SU-DHL-6 (cell line): Measurements from ENCODE around the gene FOXRED1.

Experiments used
- H2AFZ ChIP-seq: fragments of 200-600 bp; sonication (generic); 2 replicates; pipeline ENCODE4 v1.6.1; 2014; ENCODE audit warnings: low read depth, mild to moderate bottlenecking, moderate library complexity, mixed read lengths, antibody characterized with exemption, low read length; ENCODE audit not compliant: severe bottlenecking
- H3F3A ChIP-seq: fragments of 200-600 bp; shearing (Covaris generic); 2 replicates; pipeline ENCODE4 v1.6.0; 2016; ENCODE audit warnings: antibody characterized with exemption, mild to moderate bottlenecking; ENCODE audit not compliant: insufficient read depth
- H3K27ac ChIP-seq: fragments of 200-600 bp; sonication (generic); 2 replicates; pipeline ENCODE4 v1.5.1; 2016; ENCODE audit warnings: low read depth, mild to moderate bottlenecking, low read length, moderate library complexity, mixed read lengths
- H3K27me3 ChIP-seq: fragments of 200-600 bp; sonication (generic), shearing (Covaris generic); 2 replicates; pipeline ENCODE4 v1.6.0; 2014; ENCODE audit warnings: mild to moderate bottlenecking, low read length
- H3K36me3 ChIP-seq: fragments of 200-600 bp; sonication (generic); 2 replicates; pipeline ENCODE4 v1.6.1; 2014; ENCODE audit warnings: mild to moderate bottlenecking, low read length, mixed read lengths
- H3K4me2 ChIP-seq: fragments of 300-600, 200-600 bp; shearing (Covaris generic), sonication (generic); 2 replicates; pipeline ENCODE4 v1.6.0; 2014; ENCODE audit warnings: low read length, low read depth, mild to moderate bottlenecking; ENCODE audit not compliant: poor library complexity, severe bottlenecking
- H3K4me3 ChIP-seq: fragments of 200-600 bp; sonication (generic); 2 replicates; pipeline ENCODE4 v1.5.1; 2014; ENCODE audit warnings: antibody characterized with exemption, low read length, mild to moderate bottlenecking, mixed read lengths; ENCODE audit not compliant: insufficient read depth, poor library complexity, severe bottlenecking
- H3K79me2 ChIP-seq: fragments of 200-600 bp; sonication (generic); 2 replicates; pipeline ENCODE4 v1.6.1; 2014; ENCODE audit warnings: mild to moderate bottlenecking, low read length, moderate library complexity; ENCODE audit not compliant: insufficient read depth
- H3K9ac ChIP-seq: fragments of 200-600 bp; sonication (generic); 2 replicates; pipeline ENCODE4 v1.7.0; 2014; ENCODE audit warnings: mild to moderate bottlenecking, low read length
- H3K9me2 ChIP-seq: fragments of 200-600 bp; sonication (generic); replicated peaks from 2 replicates; pipeline ENCODE4 v1.6.1; 2014; ENCODE audit warnings: low read length; ENCODE audit not compliant: insufficient read depth
- H3K9me3 ChIP-seq: fragments of 200-600 bp; sonication (generic); 2 replicates; pipeline ENCODE4 v1.6.1; 2014; ENCODE audit warnings: low read length, mixed read lengths; ENCODE audit not compliant: insufficient read depth
- H4K20me1 ChIP-seq: fragments of 200-600 bp; sonication (generic); 2 replicates; pipeline ENCODE4 v1.6.1; 2014; ENCODE audit warnings: low read depth, mild to moderate bottlenecking, antibody characterized with exemption, low read length, moderate library complexity, mixed read lengths
- EZH2phosphoT487 ChIP-seq: fragments of 200-600 bp; sonication (generic), shearing (Covaris generic); conservative IDR thresholded peaks from 2 replicates; pipeline ENCODE4 v1.6.1; 2018; ENCODE audit warnings: mild to moderate bottlenecking, antibody characterized with exemption, low read length, moderate library complexity, mixed read lengths
- TF ChIP-seq, protein P1 (sequence below): fragments of 200-600 bp; sonication (generic); IDR thresholded peaks from one replicate; pipeline ENCODE4 v1.5.1; 2017; ENCODE audit warnings: antibody characterized with exemption, mild to moderate bottlenecking, low read length, moderate library complexity; ENCODE audit not compliant: insufficient read depth, poor library complexity, severe bottlenecking

The FOXRED1 gene

GRCh38 chr11:126282361-126282735 is 13.4 kb downstream of the FOXRED1 start:
- H3K9me2 ChIP-seq: no peaks in the 10 kb centered on the region
- no peaks in the 10 kb centered on the region for H4K20me1 ChIP-seq
- H3K36me3 ChIP-seq: no peaks in the 10 kb centered on the region
- H3K27me3 ChIP-seq: no peaks in the 10 kb centered on the region
- peak overlapping the region; percentile 70 for H3K4me3 ChIP-seq
- peak overlapping the region; percentile 68 for H3K4me2 ChIP-seq
- H3K9me3 ChIP-seq: no peaks in the 10 kb centered on the region
- H3K27ac ChIP-seq: no peak overlapping the region
- TF ChIP-seq, protein P1, sequence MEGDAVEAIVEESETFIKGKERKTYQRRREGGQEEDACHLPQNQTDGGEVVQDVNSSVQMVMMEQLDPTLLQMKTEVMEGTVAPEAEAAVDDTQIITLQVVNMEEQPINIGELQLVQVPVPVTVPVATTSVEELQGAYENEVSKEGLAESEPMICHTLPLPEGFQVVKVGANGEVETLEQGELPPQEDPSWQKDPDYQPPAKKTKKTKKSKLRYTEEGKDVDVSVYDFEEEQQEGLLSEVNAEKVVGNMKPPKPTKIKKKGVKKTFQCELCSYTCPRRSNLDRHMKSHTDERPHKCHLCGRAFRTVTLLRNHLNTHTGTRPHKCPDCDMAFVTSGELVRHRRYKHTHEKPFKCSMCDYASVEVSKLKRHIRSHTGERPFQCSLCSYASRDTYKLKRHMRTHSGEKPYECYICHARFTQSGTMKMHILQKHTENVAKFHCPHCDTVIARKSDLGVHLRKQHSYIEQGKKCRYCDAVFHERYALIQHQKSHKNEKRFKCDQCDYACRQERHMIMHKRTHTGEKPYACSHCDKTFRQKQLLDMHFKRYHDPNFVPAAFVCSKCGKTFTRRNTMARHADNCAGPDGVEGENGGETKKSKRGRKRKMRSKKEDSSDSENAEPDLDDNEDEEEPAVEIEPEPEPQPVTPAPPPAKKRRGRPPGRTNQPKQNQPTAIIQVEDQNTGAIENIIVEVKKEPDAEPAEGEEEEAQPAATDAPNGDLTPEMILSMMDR: no peak
- TF ChIP-seq EZH2phosphoT487: no peak
- no peaks in the 10 kb centered on the region for H3F3A ChIP-seq
- H3K79me2 ChIP-seq: no peaks in the 10 kb centered on the region
- H3K9ac ChIP-seq: peak overlapping the region; percentile 76
- peak overlapping the region; percentile 89 for H2AFZ ChIP-seq

DNA sequence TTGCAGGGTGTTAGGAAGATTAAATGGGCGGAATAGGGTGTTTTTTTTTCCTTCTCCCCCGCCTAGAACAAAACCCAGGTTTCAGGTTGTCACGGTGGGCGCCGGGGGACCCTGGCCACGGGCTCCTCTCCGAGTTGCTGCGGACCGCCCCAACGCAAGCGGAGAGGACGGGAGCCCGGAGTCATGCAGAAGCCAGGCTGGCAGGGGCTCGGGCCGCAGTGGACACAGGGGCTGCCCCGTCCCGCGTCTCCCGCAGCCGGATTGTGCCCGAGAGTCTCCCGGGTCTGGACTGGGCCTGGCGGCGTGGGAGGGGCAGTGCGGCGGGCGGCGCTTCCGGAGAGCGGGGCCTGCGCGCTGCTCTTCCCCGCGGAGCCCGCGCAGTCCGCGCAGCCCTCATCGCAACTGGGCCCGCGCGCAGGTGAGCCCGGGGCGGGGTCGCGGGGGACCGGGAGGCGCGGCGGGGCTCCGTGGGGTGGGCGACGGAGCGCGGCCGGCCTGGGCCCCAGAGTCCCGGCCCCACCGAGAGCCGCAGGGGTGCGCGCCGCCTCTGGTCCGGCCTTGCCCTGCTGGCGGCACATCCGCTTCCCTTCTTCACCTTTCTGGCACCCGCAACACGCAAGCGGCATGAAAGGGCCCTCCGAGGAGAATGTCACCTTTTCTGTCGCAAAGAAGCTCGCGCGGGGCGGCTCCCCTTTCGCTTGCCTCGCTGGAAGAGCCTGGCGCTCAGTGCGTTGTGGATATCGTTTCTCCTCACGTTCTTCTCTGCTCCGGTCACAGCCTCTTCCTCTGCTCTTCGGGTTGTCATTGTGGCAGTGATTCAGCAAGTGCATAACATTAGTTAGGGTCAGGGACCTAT is 14.0 kb downstream of the FOXRED1 start, which contains the start of gene TIRAP:
Gene TIRAP, plus strand, starts transcription at position 358 of the 856 bp plus-strand sequence. CDS start 7,802 bp downstream, outside the sequence.
- Histone ChIP-seq H3K4me3 (peak within 1 kb of the TSS; percentile 70), H3K27me3 (no peaks in the 10 kb centered on the region), H3K4me2 (peak within 1 kb of the TSS; percentile 68), H3K79me2 (no peaks in the 10 kb centered on the region), H2AFZ (peak within 1 kb of the TSS; percentile 89), H3K27ac (peak within 1 kb of the TSS; percentile 37; the same call in 1 of the 2 replicates), H4K20me1 (no peaks in the 10 kb centered on the region), H3K9me3 (no peaks in the 10 kb centered on the region), H3F3A (no peaks in the 10 kb centered on the region), H3K9ac (peak within 1 kb of the TSS; percentile 76), H3K9me2 (no peaks in the 10 kb centered on the region), H3K36me3 (no peaks in the 10 kb centered on the region)
- TF ChIP-seq, protein P1: no peak
- no peak for TF ChIP-seq EZH2phosphoT487

DNA sequence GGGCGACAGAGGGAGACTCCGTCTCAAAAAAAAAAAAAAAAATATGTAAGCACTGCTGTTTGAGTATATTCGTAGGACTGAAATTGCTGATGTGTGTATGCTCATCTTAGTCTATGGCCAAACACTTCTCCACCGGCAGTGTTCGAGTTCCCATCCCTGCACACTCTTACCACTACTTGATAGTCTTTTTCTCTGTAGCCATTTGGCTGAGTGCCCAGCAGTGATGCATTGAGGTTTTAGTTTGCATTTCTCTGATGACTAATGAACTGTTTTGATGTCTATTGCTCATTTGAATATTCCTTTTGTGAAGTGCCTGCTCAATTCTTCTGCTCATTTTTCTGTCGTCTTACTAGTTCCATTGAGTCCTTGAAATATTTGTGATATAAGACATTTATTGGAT is 15.9 kb downstream of the FOXRED1 start:
- no peak overlapping the region for H2AFZ ChIP-seq
- no peaks in the 10 kb centered on the region for H3K9me3 ChIP-seq
- H3K79me2 ChIP-seq: no peaks in the 10 kb centered on the region
- no peak overlapping the region for H3K4me3 ChIP-seq
- H3K9ac ChIP-seq: no peak overlapping the region
- H3K27me3 ChIP-seq: no peaks in the 10 kb centered on the region
- no peaks in the 10 kb centered on the region for H3K9me2 ChIP-seq
- H3K36me3 ChIP-seq: no peaks in the 10 kb centered on the region
- no peak for TF ChIP-seq EZH2phosphoT487
- TF ChIP-seq, protein P1: no peak
- no peaks in the 10 kb centered on the region for H3F3A ChIP-seq
- H3K27ac ChIP-seq: no peak overlapping the region
- H3K4me2 ChIP-seq: no peak overlapping the region
- no peaks in the 10 kb centered on the region for H4K20me1 ChIP-seq
